Measurements from ENCODE around the gene CPSF6. TPM values are rescaled to one million over a fixed set of nuclear protein-coding genes. Genes with fewer than 3 reads are reported as not detected.
A peak's percentile ranks its signal among the peaks of the same experiment; 100 is the strongest.
"Not testable (repeated sequence)": the region's sequence is repeated elsewhere in the genome, so short reads cannot be mapped to it uniquely, and the experiment has no call there.

CPSF6 gene, protein sequence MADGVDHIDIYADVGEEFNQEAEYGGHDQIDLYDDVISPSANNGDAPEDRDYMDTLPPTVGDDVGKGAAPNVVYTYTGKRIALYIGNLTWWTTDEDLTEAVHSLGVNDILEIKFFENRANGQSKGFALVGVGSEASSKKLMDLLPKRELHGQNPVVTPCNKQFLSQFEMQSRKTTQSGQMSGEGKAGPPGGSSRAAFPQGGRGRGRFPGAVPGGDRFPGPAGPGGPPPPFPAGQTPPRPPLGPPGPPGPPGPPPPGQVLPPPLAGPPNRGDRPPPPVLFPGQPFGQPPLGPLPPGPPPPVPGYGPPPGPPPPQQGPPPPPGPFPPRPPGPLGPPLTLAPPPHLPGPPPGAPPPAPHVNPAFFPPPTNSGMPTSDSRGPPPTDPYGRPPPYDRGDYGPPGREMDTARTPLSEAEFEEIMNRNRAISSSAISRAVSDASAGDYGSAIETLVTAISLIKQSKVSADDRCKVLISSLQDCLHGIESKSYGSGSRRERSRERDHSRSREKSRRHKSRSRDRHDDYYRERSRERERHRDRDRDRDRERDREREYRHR
- polyA plus RNA-seq (ENCODE audit: low read depth in 6 of 6), result 10 to 100 TPM; 51.3 to 74.9 (median 61.1) TPM

DNA sequence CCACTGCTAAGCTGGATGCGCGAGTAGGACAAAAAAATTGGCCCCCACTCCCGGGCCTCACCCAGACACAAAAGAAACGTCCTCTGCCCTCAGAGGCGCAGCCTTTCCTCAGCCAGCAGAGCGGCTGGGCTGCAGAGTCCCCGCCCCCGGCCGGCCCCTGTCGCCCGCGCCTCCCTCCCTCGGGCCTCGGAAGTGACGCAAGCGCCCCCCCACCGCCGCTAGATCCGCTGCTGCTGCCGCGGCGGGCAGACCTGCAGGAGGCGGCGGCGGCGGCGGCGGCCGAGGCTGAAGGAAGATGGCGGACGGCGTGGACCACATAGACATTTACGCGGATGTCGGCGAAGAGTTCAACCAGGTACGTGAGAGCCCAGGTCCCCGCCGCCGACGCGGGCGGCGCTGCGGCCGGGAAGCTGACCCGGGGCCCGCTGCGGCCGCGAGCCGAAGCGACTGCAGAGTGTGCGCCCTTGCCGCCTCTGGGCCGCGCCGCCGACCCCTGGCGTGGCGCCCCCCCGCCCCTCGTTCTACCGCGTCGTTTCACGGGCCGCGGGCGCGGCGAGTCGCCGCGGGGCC, at the start of gene CPSF6:
TSS of gene CPSF6 (plus strand) at position 218 of the 570 bp plus-strand sequence. CDS start at position 296, 78 bp downstream.
- peaks cover 30 to 44% (median 43%) of the 10 kb centered on the region in 3 donors for H3K4me1 Mint-ChIP-seq
- ATAC-seq (ENCODE audit: low read depth in 2 of 2), result peak; percentile 87 to 89

DNA sequence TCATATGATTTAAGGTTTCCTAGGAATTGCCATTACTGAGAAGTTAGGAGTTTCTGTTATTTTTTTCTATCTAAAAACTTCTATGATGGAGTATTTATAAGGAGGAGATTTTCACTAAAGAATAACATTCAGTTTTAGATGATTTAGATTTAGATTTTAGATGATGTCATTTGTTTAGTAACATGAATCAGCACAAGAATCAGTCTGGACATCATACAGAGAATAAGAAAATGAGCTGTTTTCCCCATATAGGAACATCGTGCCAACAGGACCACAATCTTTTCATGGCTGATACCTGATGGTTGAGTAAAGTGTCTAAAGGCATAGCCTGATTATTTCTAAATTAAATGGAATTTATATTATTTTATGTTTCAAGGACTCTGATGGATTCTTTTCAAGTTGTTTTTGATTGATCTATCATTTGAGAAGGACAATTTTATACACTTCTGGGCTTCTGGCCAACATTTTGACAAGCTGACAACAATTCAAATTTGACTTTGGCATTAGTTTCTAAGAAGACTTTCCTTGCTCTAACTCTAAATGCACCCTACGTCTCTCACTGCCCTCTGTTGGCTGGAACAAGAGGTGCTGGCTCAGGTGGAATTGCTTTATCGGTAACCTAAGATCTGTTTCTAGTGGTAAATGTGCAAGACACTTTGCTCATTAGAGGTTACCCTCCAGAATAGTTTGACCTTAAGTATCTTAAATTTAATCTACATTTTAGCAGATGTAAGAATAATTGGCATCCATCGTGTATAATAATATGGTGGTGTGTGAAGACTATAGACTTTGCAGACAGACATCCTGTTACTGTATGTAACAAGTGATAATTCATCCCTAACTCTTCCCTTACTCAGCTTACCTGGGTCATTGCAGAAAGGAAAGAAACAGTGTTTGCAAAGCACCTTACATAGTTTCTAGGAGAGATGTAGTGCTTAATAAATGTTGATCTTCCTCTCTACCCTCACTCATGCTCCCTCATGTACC, 42.8 kb upstream of the CPSF6 start:
- DNase-seq (no peak), ATAC-seq (ENCODE audit: low read depth in 2 of 2) (no peak)
- Mint-ChIP-seq H3K27ac (no peak overlapping the region), H3K27me3 (peaks cover 0 to 8% (median 0%) of the 10 kb centered on the region in 3 donors), H3K36me3 (peaks cover 19 to 51% of the 10 kb centered on the region in 2 donors), H3K9me3 (peaks cover 29 to 73% (median 47%) of the 10 kb centered on the region in 7 donors), H3K4me3 (no peak overlapping the region), H3K4me1 (no peaks in the 10 kb centered on the region)

More for the DNA sequence above, at the start of gene CPSF6:
- peak within 1 kb of the TSS; percentile 97 to 99 (median 98) for H3K27ac Mint-ChIP-seq
- no peaks in the 10 kb centered on the region for H3K27me3 Mint-ChIP-seq
- peak within 1 kb of the TSS; percentile 95 to 100 (median 98) for H3K4me3 Mint-ChIP-seq
- DNase-seq, result peak; percentile 97
- H3K9me3 Mint-ChIP-seq, result no peaks in the 10 kb centered on the region
- H3K36me3 Mint-ChIP-seq, result peaks cover 0 to 7% of the 10 kb centered on the region in 2 donors

DNA sequence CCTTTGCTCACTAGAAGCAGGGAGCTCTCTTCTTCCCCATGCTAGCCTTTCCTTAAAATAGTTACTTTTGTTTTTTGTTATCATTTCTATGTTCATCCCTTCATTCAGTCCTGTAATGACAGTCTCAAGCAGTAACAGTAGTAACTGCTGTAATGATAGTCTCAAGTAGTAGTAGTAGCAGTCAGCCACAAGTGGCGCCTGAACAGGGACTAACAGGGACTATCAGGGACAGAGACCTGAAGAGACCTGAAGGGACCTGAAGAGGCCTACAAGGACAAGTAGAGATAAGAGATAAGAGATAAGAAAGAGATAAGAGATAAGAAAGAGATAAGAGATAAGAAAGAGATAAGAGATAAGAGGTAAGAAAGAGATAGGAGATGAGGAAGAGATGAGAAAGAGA, 39.4 kb upstream of the CPSF6 start:
- peaks cover 33 to 84% (median 51%) of the 10 kb centered on the region in 7 donors for H3K9me3 Mint-ChIP-seq
- H3K4me1 Mint-ChIP-seq, H3K27ac Mint-ChIP-seq: not testable (repeated sequence)

DNA sequence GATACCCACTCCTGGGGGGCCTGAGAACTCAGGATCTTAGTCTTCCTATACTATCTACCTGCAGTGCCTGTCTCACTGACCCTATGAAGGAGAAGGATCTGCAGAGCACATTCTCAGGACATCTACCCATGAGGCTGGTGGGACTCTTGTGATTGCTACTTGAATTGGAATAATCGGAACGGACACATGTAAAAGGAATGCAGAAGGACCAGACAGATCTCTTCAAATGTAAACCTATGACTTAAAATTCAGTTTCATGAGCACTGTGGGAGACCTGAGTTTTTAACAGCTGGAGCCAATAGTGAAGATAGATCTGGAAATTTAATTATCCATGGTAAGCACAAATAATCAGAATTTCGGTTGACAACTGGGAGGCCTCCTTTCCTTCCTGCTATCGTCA, 35.2 kb upstream of the CPSF6 start:
- H3K9me3 Mint-ChIP-seq, result peaks cover 28 to 67% (median 46%) of the 10 kb centered on the region in 7 donors
- H3K4me1 Mint-ChIP-seq, result no peaks in the 10 kb centered on the region
- DNase-seq, result no peak
- H3K4me3 Mint-ChIP-seq, result no peak overlapping the region
- H3K36me3 Mint-ChIP-seq, result peaks cover 21 to 53% of the 10 kb centered on the region in 2 donors
- H3K27ac Mint-ChIP-seq, result peak overlapping the region in 1 of 6 donors; percentile 29
- no peak for ATAC-seq (ENCODE audit: low read depth in 2 of 2)
- H3K27me3 Mint-ChIP-seq, result peaks cover 8 to 20% (median 14%) of the 10 kb centered on the region in 3 donors

More for the DNA sequence above, 39.4 kb upstream of the CPSF6 start:
- not testable (repeated sequence) for H3K4me3 Mint-ChIP-seq; DNase-seq; ATAC-seq (ENCODE audit: low read depth in 2 of 2)
- Mint-ChIP-seq H3K36me3 (peaks cover 26 to 56% of the 10 kb centered on the region in 2 donors), H3K27me3 (peaks cover 14 to 20% (median 15%) of the 10 kb centered on the region in 3 donors)

DNA sequence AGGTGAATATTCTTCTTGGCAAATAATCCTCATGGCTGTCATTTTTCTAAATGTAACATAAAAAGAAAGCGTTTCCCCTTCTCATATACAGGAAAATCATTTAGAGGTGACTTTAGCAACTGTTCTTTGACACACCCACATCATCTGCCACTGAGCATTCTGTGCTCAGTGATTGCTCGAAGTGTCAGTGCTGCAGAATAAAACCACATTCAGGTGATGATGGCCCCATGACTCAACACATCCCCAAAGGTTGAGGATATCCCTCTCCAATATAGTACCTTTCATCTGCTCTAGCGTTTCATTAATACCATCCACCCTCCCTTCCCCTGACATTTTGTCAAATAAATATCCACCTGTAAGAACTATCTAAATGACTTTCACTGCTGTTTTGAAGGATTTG, 28.7 kb upstream of the CPSF6 start:
- Mint-ChIP-seq H3K9me3 (peaks cover 3 to 18% (median 12%) of the 10 kb centered on the region in 7 donors), H3K4me3 (no peak overlapping the region), H3K27ac (no peak overlapping the region), H3K4me1 (no peaks in the 10 kb centered on the region), H3K27me3 (peaks cover 0 to under 1% (median 0%) of the 10 kb centered on the region in 3 donors), H3K36me3 (peaks cover 0 to 17% of the 10 kb centered on the region in 2 donors)
- DNase-seq (no peak), ATAC-seq (ENCODE audit: low read depth in 2 of 2) (no peak)

DNA sequence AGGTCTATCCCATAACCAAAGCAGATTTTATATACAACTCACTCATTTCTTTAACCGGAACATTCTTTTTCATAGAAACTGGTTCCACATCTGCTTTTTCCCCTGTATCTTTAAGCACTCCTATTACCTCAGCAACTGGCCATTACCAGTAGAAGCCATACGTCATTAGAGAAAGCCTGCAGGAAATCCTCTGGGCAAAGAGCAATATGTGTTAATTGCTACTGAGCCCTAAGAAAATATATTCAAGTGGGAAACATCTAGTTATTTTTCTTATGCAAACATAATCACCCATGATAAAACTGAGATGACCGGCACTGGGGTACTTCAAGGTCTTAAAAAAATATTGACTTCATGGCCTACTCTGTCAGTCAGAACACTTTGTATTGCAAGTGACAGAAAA, 28.2 kb upstream of the CPSF6 start:
- H3K9me3 Mint-ChIP-seq, result peaks cover 3 to 18% (median 12%) of the 10 kb centered on the region in 7 donors
- no peaks in the 10 kb centered on the region for H3K4me1 Mint-ChIP-seq
- peaks cover 0 to 4% (median 0%) of the 10 kb centered on the region in 3 donors for H3K27me3 Mint-ChIP-seq
- DNase-seq (no peak), ATAC-seq (ENCODE audit: low read depth in 2 of 2) (no peak)
- H3K36me3 Mint-ChIP-seq, result peaks cover 0 to 15% of the 10 kb centered on the region in 2 donors
- no peak overlapping the region for H3K27ac Mint-ChIP-seq
- no peak overlapping the region for H3K4me3 Mint-ChIP-seq

DNA sequence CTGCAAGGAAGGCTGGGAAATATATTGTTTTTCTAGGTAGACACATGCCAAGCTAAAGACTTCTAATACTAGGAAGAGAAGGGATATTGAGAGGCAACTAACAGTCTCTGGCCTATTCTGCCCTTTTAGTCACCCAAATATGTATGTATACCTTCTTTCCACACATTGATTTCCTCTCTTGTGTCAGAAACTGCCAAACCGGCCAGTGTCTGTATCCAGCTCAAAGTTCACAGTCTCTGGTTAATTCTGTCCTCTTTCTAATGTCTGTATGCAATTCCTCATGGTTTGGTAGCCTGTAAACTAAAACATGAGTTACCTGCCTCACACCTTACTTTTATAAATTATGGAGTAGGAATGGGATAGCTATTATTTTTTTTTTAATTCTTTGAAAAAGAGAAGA, 25.2 kb upstream of the CPSF6 start:
- peaks cover 0 to 10% (median 0%) of the 10 kb centered on the region in 3 donors for H3K27me3 Mint-ChIP-seq
- H3K4me1 Mint-ChIP-seq, result no peaks in the 10 kb centered on the region
- peaks cover 0 to 2% (median 0%) of the 10 kb centered on the region in 7 donors for H3K9me3 Mint-ChIP-seq
- no peak overlapping the region for H3K4me3 Mint-ChIP-seq
- ATAC-seq (ENCODE audit: low read depth in 2 of 2) (no peak), DNase-seq (no peak)
- no peak overlapping the region for H3K27ac Mint-ChIP-seq
- no peaks in the 10 kb centered on the region for H3K36me3 Mint-ChIP-seq

DNA sequence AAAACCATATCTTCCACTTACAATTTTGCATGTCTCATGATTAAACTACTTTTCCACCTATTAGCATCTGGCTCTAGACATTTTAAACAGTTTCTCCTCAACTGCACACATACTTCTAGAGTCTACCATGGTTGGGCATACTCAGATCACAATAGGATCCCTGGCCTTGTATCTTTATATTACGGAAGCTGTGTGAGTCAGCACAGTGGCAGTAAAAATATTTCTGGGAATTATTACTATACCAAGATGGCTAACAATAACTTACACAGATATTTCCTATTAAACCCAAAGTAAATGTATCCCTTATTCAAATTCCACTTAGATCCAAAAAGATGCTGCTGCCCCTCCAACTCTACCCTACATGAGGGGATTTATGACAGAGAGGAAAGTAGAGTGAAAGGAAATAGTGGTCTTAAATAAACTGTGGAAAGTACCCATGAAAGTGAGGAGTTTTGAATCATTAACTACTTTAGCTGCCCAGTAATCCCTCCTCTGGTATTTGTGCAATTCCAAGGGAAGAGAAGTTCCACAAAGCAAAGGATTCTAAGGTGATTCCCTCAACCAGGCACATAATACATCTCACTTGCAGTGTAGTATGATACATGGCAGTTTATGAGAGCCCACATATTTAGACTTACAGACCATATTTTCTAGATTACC, 14.0 kb upstream of the CPSF6 start:
- no peaks in the 10 kb centered on the region for H3K36me3 Mint-ChIP-seq
- H3K27me3 Mint-ChIP-seq, result peaks cover 0 to 9% (median 0%) of the 10 kb centered on the region in 3 donors
- no peak overlapping the region for H3K4me3 Mint-ChIP-seq
- H3K9me3 Mint-ChIP-seq, result peaks cover 0 to 4% (median 0%) of the 10 kb centered on the region in 7 donors
- H3K27ac Mint-ChIP-seq, result no peak overlapping the region
- ATAC-seq (ENCODE audit: low read depth in 2 of 2) (no peak), DNase-seq (no peak)
- H3K4me1 Mint-ChIP-seq, result no peaks in the 10 kb centered on the region

DNA sequence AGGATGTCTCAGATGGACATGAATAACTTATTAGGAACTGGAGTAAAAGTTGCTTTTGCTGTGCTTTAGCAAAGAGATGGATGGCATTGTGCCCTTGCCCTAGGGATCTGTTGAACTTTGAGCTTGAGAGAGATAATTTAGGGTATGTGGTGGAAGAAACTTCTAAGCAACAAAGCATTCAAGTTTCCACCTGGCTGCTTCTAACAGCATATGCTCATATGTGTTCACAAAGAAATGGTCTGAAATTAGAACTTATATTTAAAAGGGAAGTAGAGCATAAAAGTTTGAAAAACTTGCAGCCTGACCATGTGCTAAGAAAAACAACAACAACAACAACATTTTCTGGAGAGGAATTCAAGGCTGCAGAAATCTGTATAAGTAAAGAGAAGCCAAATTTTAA, 7.9 kb upstream of the CPSF6 start:
- no peaks in the 10 kb centered on the region for H3K27me3 Mint-ChIP-seq
- peaks cover 8 to 28% (median 20%) of the 10 kb centered on the region in 7 donors for H3K9me3 Mint-ChIP-seq
- H3K36me3 Mint-ChIP-seq, result peaks cover 10 to 14% of the 10 kb centered on the region in 2 donors
- no peak for DNase-seq
- no peak for ATAC-seq (ENCODE audit: low read depth in 2 of 2)
- no peak overlapping the region for H3K27ac Mint-ChIP-seq
- H3K4me3 Mint-ChIP-seq, result no peak overlapping the region
- H3K4me1 Mint-ChIP-seq, result no peaks in the 10 kb centered on the region

DNA sequence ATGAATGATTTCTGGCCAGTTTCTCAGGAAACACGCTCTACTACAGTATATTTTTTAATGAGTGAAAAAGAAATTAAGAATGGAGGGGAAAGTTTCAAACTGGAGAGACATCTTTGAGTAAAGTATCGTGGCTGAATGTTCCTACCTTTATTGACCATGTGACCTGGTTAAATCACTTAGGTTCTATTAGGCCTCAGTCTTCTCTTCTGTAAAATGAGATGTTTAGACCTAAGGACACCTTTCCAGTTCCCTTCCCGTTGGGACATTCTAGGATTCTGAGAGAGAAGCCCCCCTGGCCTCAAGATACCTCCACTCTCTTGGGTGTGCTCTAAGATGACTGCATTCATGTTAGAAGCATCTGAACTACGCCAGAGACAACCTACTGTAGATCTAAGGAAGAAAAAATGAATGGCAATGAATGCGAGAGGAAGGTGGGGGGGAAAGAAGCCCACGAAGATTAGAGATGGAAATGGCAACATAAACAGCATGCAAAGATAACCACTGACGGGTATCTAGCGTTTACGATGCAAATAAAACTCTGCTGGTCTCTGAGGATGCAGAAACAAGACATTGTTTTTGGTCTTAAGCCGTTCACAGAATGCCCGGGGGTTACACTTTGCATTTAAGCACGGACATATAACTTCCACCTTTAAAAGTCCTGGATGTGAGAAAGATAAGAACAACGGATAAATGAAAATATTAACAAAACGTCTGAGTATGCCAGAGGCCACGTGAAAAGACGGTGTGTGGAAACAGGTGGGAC, 599 bp upstream of the CPSF6 start:
- Mint-ChIP-seq H3K4me1 (peaks cover 30 to 43% (median 42%) of the 10 kb centered on the region in 3 donors), H3K4me3 (peak overlapping the region; percentile 83 to 99 (median 95)), H3K36me3 (peaks cover 0 to 7% of the 10 kb centered on the region in 2 donors), H3K27ac (peak overlapping the region; percentile 96 to 98 (median 97)), H3K27me3 (no peaks in the 10 kb centered on the region), H3K9me3 (no peaks in the 10 kb centered on the region)
- DNase-seq, result no peak
- ATAC-seq (ENCODE audit: low read depth in 2 of 2), result peak; percentile 1

DNA sequence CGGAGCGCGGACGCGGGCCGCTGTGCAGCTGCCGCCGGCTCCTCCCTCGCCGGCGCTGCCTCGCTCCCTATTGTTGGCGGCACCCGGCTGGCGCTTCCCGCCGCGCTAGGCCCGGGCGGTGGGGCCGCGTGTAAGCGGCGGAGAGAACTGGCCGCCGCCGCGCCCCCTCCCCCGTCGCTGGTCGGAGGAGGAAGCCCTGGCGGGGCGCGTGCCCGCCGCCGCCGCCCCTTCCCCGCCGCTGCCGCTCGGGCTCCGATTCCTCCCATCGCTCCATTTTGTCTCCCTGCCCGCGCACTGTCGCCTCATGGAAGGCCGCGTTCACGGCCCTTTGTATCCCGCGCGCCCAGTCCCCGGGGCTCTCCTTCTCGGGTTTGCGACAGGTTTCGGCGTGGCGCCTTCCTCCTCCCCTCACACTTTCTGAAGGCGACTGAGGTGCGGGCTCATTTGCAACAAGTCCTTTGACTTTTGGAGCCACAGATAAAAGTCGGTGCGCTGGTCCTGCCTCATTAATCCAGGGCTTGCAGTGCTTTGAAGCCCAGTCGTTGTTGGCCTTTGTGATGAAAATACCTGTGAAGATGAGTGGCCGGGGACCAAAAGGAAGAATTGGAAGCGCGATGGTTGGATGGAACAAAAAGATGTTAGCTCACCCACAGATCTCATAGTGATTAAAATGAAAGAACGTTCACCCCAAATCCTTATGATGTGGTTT, 707 bp downstream of the CPSF6 start:
- Mint-ChIP-seq H3K9me3 (no peaks in the 10 kb centered on the region), H3K36me3 (peaks cover 0 to 7% of the 10 kb centered on the region in 2 donors), H3K27ac (peak overlapping the region; percentile 93 to 99 (median 98)), H3K4me1 (peaks cover 30 to 49% (median 43%) of the 10 kb centered on the region in 3 donors), H3K4me3 (peak overlapping the region; percentile 92 to 100 (median 98)), H3K27me3 (no peaks in the 10 kb centered on the region)
- DNase-seq, result peak; percentile 54
- peak; percentile 24 to 31 for ATAC-seq (ENCODE audit: low read depth in 2 of 2)
